DMS79 (cell line): ENCODE data around the gene IFNA8.
"Not testable (repeated sequence)": the region's sequence is repeated elsewhere in the genome, so short reads cannot be mapped to it uniquely, and the experiment has no call there.

Experiments
- DNase-seq: peaks from one replicate; lab custom pipeline; 2025; lab: John Stamatoyannopoulos, UW

Gene IFNA8

GRCh38 chr9:21408817-21409216, at the start of gene IFNA8:
Gene IFNA8 (plus strand): TSS chr9:21409117. CDS start chr9:21409177, 60 bp downstream.
- DNase-seq, result no peak

GRCh38 chr9:21362287-21362686, 46.6 kb upstream of the IFNA8 start:
- no peak for DNase-seq

GRCh38 chr9:21367169-21367568, 41.7 kb upstream of the IFNA8 start:
- not testable (repeated sequence) for DNase-seq

- no peak for DNase-seq
Observed at GRCh38 chr9:21367957-21368356, 41.0 kb upstream of the IFNA8 start, which contains the start of gene IFNA13. Gene IFNA13 (minus strand): TSS chr9:21368057. CDS start chr9:21368010, 47 bp downstream.

GRCh38 chr9:21371467-21371866, 37.5 kb upstream of the IFNA8 start:
- DNase-seq, result not testable (repeated sequence)

GRCh38 chr9:21381448-21382339, 27.2 kb upstream of the IFNA8 start:
- DNase-seq, result no peak

- DNase-seq, result no peak
Observed at GRCh38 chr9:21383627-21384026, 25.3 kb upstream of the IFNA8 start.

- no peak for DNase-seq
Observed at GRCh38 chr9:21385131-21385670, 23.7 kb upstream of the IFNA8 start, which contains the start of gene IFNA2. Gene IFNA2 (minus strand): TSS chr9:21385398. CDS start chr9:21385329, 69 bp downstream.

GRCh38 chr9:21392270-21392669, 16.6 kb upstream of the IFNA8 start:
- DNase-seq, result no peak

- DNase-seq, result no peak
Observed at GRCh38 chr9:21395778-21396717, 12.9 kb upstream of the IFNA8 start.

- DNase-seq, result no peak
Observed at GRCh38 chr9:21398955-21399489, 9.9 kb upstream of the IFNA8 start.

GRCh38 chr9:21399956-21400355, 9.0 kb upstream of the IFNA8 start:
- DNase-seq, result no peak

- DNase-seq, result no peak
Observed at GRCh38 chr9:21402386-21403251, 6.3 kb upstream of the IFNA8 start.

- no peak for DNase-seq
Observed at GRCh38 chr9:21404146-21404545, 4.8 kb upstream of the IFNA8 start.

GRCh38 chr9:21412107-21412506, 3.2 kb downstream of the IFNA8 start:
- no peak for DNase-seq

GRCh38 chr9:21413151-21413550, 4.2 kb downstream of the IFNA8 start:
- DNase-seq, result no peak

GRCh38 chr9:21413624-21414023, 4.7 kb downstream of the IFNA8 start:
- no peak for DNase-seq

GRCh38 chr9:21414220-21414940, 5.5 kb downstream of the IFNA8 start:
- no peak for DNase-seq

- no peak for DNase-seq
Observed at GRCh38 chr9:21415493-21416267, 6.8 kb downstream of the IFNA8 start.
